Fibroblast of villous mesenchyme (primary cell): Measurements from ENCODE around the gene KLHL3. TPM values are rescaled to one million over a fixed set of nuclear protein-coding genes. Genes with fewer than 3 reads are reported as not detected.

Experiments used
- DNase-seq: peaks from one replicate; pipeline ENCODE4 v3.0.0-alpha.2; 2010; ENCODE audit warnings: low read depth
- H3K4me3 ChIP-seq: 2 replicates; pipeline ENCODE4 v1.5.1; 2011; ENCODE audit warnings: low read depth, mild to moderate bottlenecking, low read length
- CTCF ChIP-seq: IDR thresholded peaks from 2 replicates; pipeline ENCODE4 v1.5.1; 2012; ENCODE audit warnings: low read depth, mild to moderate bottlenecking, low read length; ENCODE audit not compliant: insufficient read depth
- total RNA-seq: library from RNA; depleted of rRNA; stranded (reverse); fragments of >200 nt; gene quantifications from 2 replicates; pipeline ENCODE4 v1.2.3, GENCODE V29; 2012

KLHL3 gene
- total RNA-seq, 1 donor, result 3.0 TPM

- DNase-seq, result no peak
- TF ChIP-seq CTCF, result no peak
- H3K4me3 ChIP-seq, result no peak overlapping the region
Measured at GRCh38 chr5:137712139-137712667, 23.7 kb downstream of the KLHL3 start.

GRCh38 chr5:137710086-137710485, 25.8 kb downstream of the KLHL3 start:
- no peak for TF ChIP-seq CTCF
- no peak overlapping the region for H3K4me3 ChIP-seq
- DNase-seq, result no peak

GRCh38 chr5:137708796-137709559, 26.9 kb downstream of the KLHL3 start:
- H3K4me3 ChIP-seq, result no peak overlapping the region
- DNase-seq, result no peak
- TF ChIP-seq CTCF, result no peak

GRCh38 chr5:137708062-137708461, 27.8 kb downstream of the KLHL3 start:
- no peak for DNase-seq
- no peak for TF ChIP-seq CTCF
- H3K4me3 ChIP-seq, result no peak overlapping the region

- no peak overlapping the region for H3K4me3 ChIP-seq
- no peak for DNase-seq
- no peak for TF ChIP-seq CTCF
Measured at GRCh38 chr5:137706841-137707240, 29.0 kb downstream of the KLHL3 start.

- no peak overlapping the region for H3K4me3 ChIP-seq
- DNase-seq, result no peak
- TF ChIP-seq CTCF, result no peak
Measured at GRCh38 chr5:137705106-137705505, 30.8 kb downstream of the KLHL3 start.

- DNase-seq, result no peak
- H3K4me3 ChIP-seq, result no peak overlapping the region
- TF ChIP-seq CTCF, result no peak
Measured at GRCh38 chr5:137703565-137703964, 32.3 kb downstream of the KLHL3 start.
